Measurements from ENCODE around the gene SPDYE3.

DNA sequence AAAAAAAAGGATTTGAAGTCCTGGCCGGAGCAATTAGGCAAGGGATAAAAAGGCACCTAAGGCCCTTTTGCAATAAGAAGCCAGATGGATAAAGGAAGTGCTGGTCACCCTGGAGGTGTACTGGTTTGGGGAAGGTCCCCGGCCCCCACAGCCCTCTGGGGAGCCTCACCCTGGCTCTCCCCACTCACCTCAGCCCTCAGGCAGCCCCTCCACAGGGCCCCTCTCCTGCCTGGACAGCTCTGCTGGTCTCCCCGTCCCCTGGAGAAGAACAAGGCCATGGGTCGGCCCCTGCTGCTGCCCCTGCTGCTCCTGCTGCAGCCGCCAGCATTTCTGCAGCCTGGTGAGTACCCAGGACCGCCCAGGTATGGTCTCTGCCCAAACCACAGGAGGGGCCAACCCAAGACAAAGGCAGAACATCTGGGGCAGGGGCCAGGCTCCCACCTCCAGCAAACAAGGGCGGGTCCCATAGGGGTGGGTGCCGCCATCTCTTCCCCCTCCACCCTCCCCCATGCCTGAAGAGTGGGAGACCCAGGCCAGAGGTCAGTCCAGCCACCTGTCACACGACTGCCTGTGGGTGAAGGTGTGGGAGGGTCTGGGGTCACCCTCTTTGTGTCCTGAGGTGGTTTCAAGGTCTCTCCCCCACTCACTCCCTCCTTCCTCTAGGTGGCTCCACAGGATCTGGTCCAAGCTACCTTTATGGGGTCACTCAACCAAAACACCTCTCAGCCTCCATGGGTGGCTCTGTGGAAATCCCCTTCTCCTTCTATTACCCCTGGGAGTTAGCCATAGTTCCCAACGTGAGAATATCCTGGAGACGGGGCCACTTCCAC is 50.7 kb downstream of the SPDYE3 start, which contains the start of gene PILRB:
- TF ChIP-seq, protein P1, sequence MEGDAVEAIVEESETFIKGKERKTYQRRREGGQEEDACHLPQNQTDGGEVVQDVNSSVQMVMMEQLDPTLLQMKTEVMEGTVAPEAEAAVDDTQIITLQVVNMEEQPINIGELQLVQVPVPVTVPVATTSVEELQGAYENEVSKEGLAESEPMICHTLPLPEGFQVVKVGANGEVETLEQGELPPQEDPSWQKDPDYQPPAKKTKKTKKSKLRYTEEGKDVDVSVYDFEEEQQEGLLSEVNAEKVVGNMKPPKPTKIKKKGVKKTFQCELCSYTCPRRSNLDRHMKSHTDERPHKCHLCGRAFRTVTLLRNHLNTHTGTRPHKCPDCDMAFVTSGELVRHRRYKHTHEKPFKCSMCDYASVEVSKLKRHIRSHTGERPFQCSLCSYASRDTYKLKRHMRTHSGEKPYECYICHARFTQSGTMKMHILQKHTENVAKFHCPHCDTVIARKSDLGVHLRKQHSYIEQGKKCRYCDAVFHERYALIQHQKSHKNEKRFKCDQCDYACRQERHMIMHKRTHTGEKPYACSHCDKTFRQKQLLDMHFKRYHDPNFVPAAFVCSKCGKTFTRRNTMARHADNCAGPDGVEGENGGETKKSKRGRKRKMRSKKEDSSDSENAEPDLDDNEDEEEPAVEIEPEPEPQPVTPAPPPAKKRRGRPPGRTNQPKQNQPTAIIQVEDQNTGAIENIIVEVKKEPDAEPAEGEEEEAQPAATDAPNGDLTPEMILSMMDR (IDR thresholded peaks at IDR 0.05) = no peak
- TF ChIP-seq BHLHE40 (IDR thresholded peaks at IDR 0.05; ENCODE audit: low read depth, low read length) (no peak), MAZ (IDR thresholded peaks at IDR 0.05; ENCODE audit: borderline replicate concordance, low read depth, low read length) (no peak)

Measured in A549 (cell line).